ENCODE results near the gene TMEM225B. TPM values are rescaled to one million over a fixed set of nuclear protein-coding genes. Genes with fewer than 3 reads are reported as not detected.

TMEM225B gene
- total and polyA plus RNA-seq, 4 donors, result 0.31 to 1.4 (median 0.75) TPM

- peaks cover 0 to 8% (median 3%) of the 10 kb centered on the region in 4 donors for H3K36me3 ChIP-seq (ENCODE audit: control insufficient read depth in 4 of 4, insufficient read depth in 4 of 4, low read length in 4 of 4)
- H3K9ac ChIP-seq (ENCODE audit: insufficient read depth in 1 of 2, low read length in 2 of 2), result no peak overlapping the region
- no peaks in the 10 kb centered on the region for H3K27me3 ChIP-seq (ENCODE audit: control insufficient read depth in 3 of 3, insufficient read depth in 3 of 3, low read length in 2 of 3)
- no peaks in the 10 kb centered on the region for H3K9me3 ChIP-seq (ENCODE audit: control insufficient read depth in 4 of 4, insufficient read depth in 3 of 4, low read length in 3 of 4)
- ATAC-seq (ENCODE audit: insufficient read depth, low FRiP score), result no peak
- no peak for DNase-seq
- no peak overlapping the region for H3K4me3 ChIP-seq
- H3K27ac ChIP-seq (ENCODE audit: low read depth in 1 of 2, low read length in 1 of 2), result no peak overlapping the region
- TF ChIP-seq CTCF (IDR thresholded peaks at IDR 0.05; ENCODE audit: control extremely low read depth, extremely low read depth), result no peak
- WGBS, 2 donors, result 96% methylated on average over 3 of the region's 3 CpGs
- H3K4me1 ChIP-seq (ENCODE audit: control insufficient read depth in 5 of 5, insufficient read depth in 5 of 5, low read length in 5 of 5), result peaks cover 0 to 3% (median 0%) of the 10 kb centered on the region in 5 donors
These were observed 46.4 kb downstream of the TMEM225B start for GRCh38 chr7:99644431-99644830.

- Histone ChIP-seq H3K27ac (ENCODE audit: low read depth in 1 of 2, low read length in 1 of 2) (no peak overlapping the region), H3K4me3 (no peak overlapping the region), H3K9me3 (ENCODE audit: control insufficient read depth in 4 of 4, insufficient read depth in 3 of 4, low read length in 3 of 4) (no peaks in the 10 kb centered on the region), H3K9ac (ENCODE audit: insufficient read depth in 1 of 2, low read length in 2 of 2) (no peak overlapping the region), H3K36me3 (ENCODE audit: control insufficient read depth in 4 of 4, insufficient read depth in 4 of 4, low read length in 4 of 4) (peaks cover 0 to 8% (median 3%) of the 10 kb centered on the region in 4 donors), H3K4me1 (ENCODE audit: control insufficient read depth in 5 of 5, insufficient read depth in 5 of 5, low read length in 5 of 5) (peaks cover 0 to 3% (median 0%) of the 10 kb centered on the region in 5 donors), H3K27me3 (ENCODE audit: control insufficient read depth in 3 of 3, insufficient read depth in 3 of 3, low read length in 2 of 3) (no peaks in the 10 kb centered on the region)
- TF ChIP-seq CTCF (IDR thresholded peaks at IDR 0.05; ENCODE audit: control extremely low read depth, extremely low read depth), result no peak
- DNase-seq (no peak), ATAC-seq (ENCODE audit: insufficient read depth, low FRiP score) (no peak)
- WGBS, 2 donors, result 93% methylated on average over 1 of the region's 1 CpG
These were observed 47.5 kb downstream of the TMEM225B start for GRCh38 chr7:99645590-99645989.

GRCh38 chr7:99648843-99649242 is 50.8 kb downstream of the TMEM225B start:
- DNase-seq (no peak), ATAC-seq (ENCODE audit: insufficient read depth, low FRiP score) (no peak)
- Histone ChIP-seq H3K36me3 (ENCODE audit: control insufficient read depth in 4 of 4, insufficient read depth in 4 of 4, low read length in 4 of 4) (peaks cover 0 to 6% (median 2%) of the 10 kb centered on the region in 4 donors), H3K27me3 (ENCODE audit: control insufficient read depth in 3 of 3, insufficient read depth in 3 of 3, low read length in 2 of 3) (no peaks in the 10 kb centered on the region), H3K9ac (ENCODE audit: insufficient read depth in 1 of 2, low read length in 2 of 2) (no peak overlapping the region), H3K9me3 (ENCODE audit: control insufficient read depth in 4 of 4, insufficient read depth in 3 of 4, low read length in 3 of 4) (peaks cover 0 to 3% (median 0%) of the 10 kb centered on the region in 4 donors), H3K27ac (ENCODE audit: low read depth in 1 of 2, low read length in 1 of 2) (no peak overlapping the region), H3K4me3 (no peak overlapping the region), H3K4me1 (ENCODE audit: control insufficient read depth in 5 of 5, insufficient read depth in 5 of 5, low read length in 5 of 5) (peaks cover 0 to 3% (median 0%) of the 10 kb centered on the region in 5 donors)
- no peak for TF ChIP-seq CTCF (IDR thresholded peaks at IDR 0.05; ENCODE audit: control extremely low read depth, extremely low read depth)
- 86 to 98% methylated on average over 2 of the region's 2 CpGs for WGBS, 2 donors

GRCh38 chr7:99651290-99651689 is 53.2 kb downstream of the TMEM225B start:
- Histone ChIP-seq H3K4me1 (ENCODE audit: control insufficient read depth in 5 of 5, insufficient read depth in 5 of 5, low read length in 5 of 5) (peaks cover 0 to 3% (median 0%) of the 10 kb centered on the region in 5 donors), H3K27me3 (ENCODE audit: control insufficient read depth in 3 of 3, insufficient read depth in 3 of 3, low read length in 2 of 3) (no peaks in the 10 kb centered on the region), H3K9ac (ENCODE audit: insufficient read depth in 1 of 2, low read length in 2 of 2) (no peak overlapping the region), H3K36me3 (ENCODE audit: control insufficient read depth in 4 of 4, insufficient read depth in 4 of 4, low read length in 4 of 4) (peaks cover 0 to 5% (median 2%) of the 10 kb centered on the region in 4 donors), H3K4me3 (no peak overlapping the region), H3K9me3 (ENCODE audit: control insufficient read depth in 4 of 4, insufficient read depth in 3 of 4, low read length in 3 of 4) (peaks cover 0 to 3% (median 0%) of the 10 kb centered on the region in 4 donors), H3K27ac (ENCODE audit: low read depth in 1 of 2, low read length in 1 of 2) (no peak overlapping the region)
- WGBS, 2 donors, result 94 to 97% methylated on average over 2 of the region's 2 CpGs
- ATAC-seq (ENCODE audit: insufficient read depth, low FRiP score) (no peak), DNase-seq (no peak)
- TF ChIP-seq CTCF (IDR thresholded peaks at IDR 0.05; ENCODE audit: control extremely low read depth, extremely low read depth), result no peak

All from lung (tissue), 12 donors.